H9 (cell line): ENCODE data around the gene EXOC6. TPM values are rescaled to one million over a fixed set of nuclear protein-coding genes. Genes with fewer than 3 reads are reported as not detected.

Experiments
- DNase-seq: peaks from one replicate; pipeline ENCODE4 v3.0.0-alpha.2; 2017
- H2AFZ ChIP-seq: one replicate; pipeline ENCODE4 v1.6.1; 2013; ENCODE audit warnings: mild to moderate bottlenecking, low read length, control low read depth, moderate library complexity
- H2AK5ac ChIP-seq: 2 replicates; pipeline ENCODE4 v1.6.1; 2013; ENCODE audit warnings: low read length, control low read depth, mixed read lengths; ENCODE audit not compliant: insufficient read length
- H2BK120ac ChIP-seq: one replicate; pipeline ENCODE4 v1.6.1; 2013; ENCODE audit warnings: low read depth, mild to moderate bottlenecking, low read length, control low read depth, inconsistent platforms; ENCODE audit not compliant: poor library complexity, severe bottlenecking
- H2BK12ac ChIP-seq: 2 replicates; pipeline ENCODE4 v1.6.1; 2013; ENCODE audit warnings: low read length, control low read depth, mixed read lengths, low read depth; ENCODE audit not compliant: insufficient read length
- H2BK15ac ChIP-seq: 2 replicates; pipeline ENCODE4 v1.6.1; 2013; ENCODE audit warnings: low read depth, low read length, control low read depth
- H2BK20ac ChIP-seq: one replicate; pipeline ENCODE4 v1.6.1; 2013; ENCODE audit warnings: low read depth, mild to moderate bottlenecking, low read length, control low read depth, inconsistent platforms; ENCODE audit not compliant: poor library complexity, severe bottlenecking
- H2BK5ac ChIP-seq: 2 replicates; pipeline ENCODE4 v1.6.1; 2013; ENCODE audit warnings: low read length, control low read depth, mixed read lengths; ENCODE audit not compliant: insufficient read length
- H3K14ac ChIP-seq: 2 replicates; pipeline ENCODE4 v1.6.1; 2013; ENCODE audit warnings: low read length, control low read depth; ENCODE audit not compliant: insufficient read depth
- H3K18ac ChIP-seq: 2 replicates; pipeline ENCODE4 v1.6.1; 2013; ENCODE audit warnings: low read depth, mild to moderate bottlenecking, mixed read lengths, low read length, control low read depth; ENCODE audit not compliant: insufficient read length
- H3K23ac ChIP-seq: 2 replicates; pipeline ENCODE4 v1.6.1; 2013; ENCODE audit warnings: low read length, control low read depth, mixed read lengths, low read depth; ENCODE audit not compliant: insufficient read length
- H3K23me2 ChIP-seq: 2 replicates; pipeline ENCODE4 v1.6.1; 2013; ENCODE audit warnings: low read depth, mild to moderate bottlenecking, mixed read lengths, low read length, control low read depth; ENCODE audit not compliant: insufficient read length, poor library complexity, severe bottlenecking
- H3K27ac ChIP-seq: 2 replicates; pipeline ENCODE4 v1.5.1; 2013; ENCODE audit warnings: low read length, control low read depth, mixed read lengths, low read depth; ENCODE audit not compliant: insufficient read length
- H3K27me3 ChIP-seq: 2 replicates; pipeline ENCODE4 v1.6.1; 2013; ENCODE audit warnings: low read length, control low read depth, inconsistent platforms; ENCODE audit not compliant: insufficient read depth
- H3K4ac ChIP-seq: 2 replicates; pipeline ENCODE4 v1.6.1; 2013; ENCODE audit warnings: low read depth, mild to moderate bottlenecking, control low read depth, inconsistent platforms, low read length, moderate library complexity
- H3K4me1 ChIP-seq: 2 replicates; pipeline ENCODE4 v1.6.1; 2013; ENCODE audit warnings: low read length, control low read depth, inconsistent platforms; ENCODE audit not compliant: insufficient read depth
- H3K4me2 ChIP-seq: 2 replicates; pipeline ENCODE4 v1.6.1; 2013; ENCODE audit warnings: low read length, control low read depth, mixed read lengths; ENCODE audit not compliant: insufficient read length, insufficient read depth
- H3K56ac ChIP-seq: 2 replicates; pipeline ENCODE4 v1.6.1; 2013; ENCODE audit warnings: low read depth, mild to moderate bottlenecking, mixed read lengths, low read length, control low read depth; ENCODE audit not compliant: insufficient read length
- H3K79me1 ChIP-seq: 2 replicates; pipeline ENCODE4 v1.6.1; 2013; ENCODE audit warnings: low read depth, mild to moderate bottlenecking, moderate library complexity, low read length, control low read depth, inconsistent platforms; ENCODE audit not compliant: insufficient read depth, poor library complexity, severe bottlenecking
- H3K79me2 ChIP-seq: 2 replicates; pipeline ENCODE4 v1.6.1; 2013; ENCODE audit warnings: low read length, control low read depth, inconsistent platforms; ENCODE audit not compliant: insufficient read depth
- H3K9ac ChIP-seq: 2 replicates; pipeline ENCODE4 v1.6.1; 2013; ENCODE audit warnings: low read length, control low read depth, mixed read lengths; ENCODE audit not compliant: insufficient read length; ENCODE audit errors: extremely low read depth
- H3K9me3 ChIP-seq: one replicate; pipeline ENCODE4 v1.6.1; 2013; ENCODE audit warnings: low read depth, low read length, inconsistent platforms; ENCODE audit not compliant: control insufficient read depth
- H3T11ph ChIP-seq: one replicate; pipeline ENCODE4 v1.6.1; 2013; ENCODE audit warnings: mild to moderate bottlenecking, low read length, control low read depth, inconsistent platforms
- H4K20me1 ChIP-seq: one replicate; pipeline ENCODE4 v1.6.1; 2013; ENCODE audit not compliant: control insufficient read depth, insufficient read length, insufficient read depth
- H4K5ac ChIP-seq: 2 replicates; pipeline ENCODE4 v1.6.1; 2013; ENCODE audit warnings: low read depth, mild to moderate bottlenecking, mixed read lengths, low read length, control low read depth; ENCODE audit not compliant: insufficient read length
- H4K8ac ChIP-seq: replicated peaks from 2 replicates; pipeline ENCODE4 v1.6.1; 2013; ENCODE audit warnings: low read length, control low read depth, mixed read lengths, low read depth; ENCODE audit not compliant: insufficient read length
- H4K91ac ChIP-seq: 2 replicates; pipeline ENCODE4 v1.6.1; 2013; ENCODE audit warnings: low read depth, mild to moderate bottlenecking, moderate library complexity, mixed read lengths, low read length, control low read depth; ENCODE audit not compliant: insufficient read length
- H3K27ac Mint-ChIP-seq, 3 experiments: 2 replicates in 2 of 3; 3 replicates in 1 of 3; pipeline ENCODE4 v1.8.0; 2020 to 2021; ENCODE audit warnings: mixed read lengths in 3 of 3, mild to moderate bottlenecking in 1 of 3, moderate library complexity in 1 of 3
- H3K27me3 Mint-ChIP-seq: 2 replicates; pipeline ENCODE4 v1.8.0; 2021; ENCODE audit warnings: low read depth, mild to moderate bottlenecking, moderate library complexity, mixed read lengths
- H3K36me3 Mint-ChIP-seq, 3 experiments: 2 replicates in 2 of 3; 3 replicates in 1 of 3; pipeline ENCODE4 v1.8.0; 2020 to 2021; ENCODE audit warnings: low read depth in 3 of 3, mixed read lengths in 3 of 3; ENCODE audit not compliant: insufficient read depth in 1 of 3
- H3K4me1 Mint-ChIP-seq, 2 experiments: 2 replicates each; pipeline ENCODE4 v1.8.0; 2020; ENCODE audit warnings: mixed read lengths in 2 of 2
- H3K4me3 Mint-ChIP-seq, 2 experiments: 2 replicates in 1 of 2; 3 replicates in 1 of 2; pipeline ENCODE4 v1.8.0; 2020 to 2021; ENCODE audit warnings: mild to moderate bottlenecking in 2 of 2, mixed read lengths in 2 of 2, moderate library complexity in 1 of 2
- H3K9me3 Mint-ChIP-seq, 2 experiments: 2 replicates in 1 of 2; 3 replicates in 1 of 2; pipeline ENCODE4 v1.8.0; 2020; ENCODE audit warnings: mild to moderate bottlenecking in 2 of 2, mixed read lengths in 2 of 2, moderate library complexity in 1 of 2
- CTCF ChIP-seq: fragments of 200-600 bp; sonication (generic); conservative IDR thresholded peaks from 3 replicates; pipeline ENCODE4 v1.8.0; 2021; ENCODE audit warnings: antibody characterized with exemption, mild to moderate bottlenecking
- WGBS: extraction: QIAGEN DNeasy Blood & Tissue Kit; methylation state at CpG from one replicate; pipeline ENCODE4 v1.1.7; 2013; ENCODE audit warnings: missing lambda C conversion rate, low lambda C conversion rate, mixed read lengths; ENCODE audit not compliant: insufficient read length; ENCODE audit errors: extremely low coverage; 5-methylcytosine and 5-hydroxymethylcytosine counted together
- total RNA-seq: library from RNA; stranded (reverse); gene quantifications from 2 replicates; pipeline ENCODE4 v1.2.1, GENCODE V29; 2021

Gene EXOC6
- total RNA-seq, 1 experiment from 2014 or later, result 9.0 TPM

GRCh38 chr10:93076871-93077270, 228.6 kb downstream of the EXOC6 start:
- H3K14ac ChIP-seq, result no peak overlapping the region
- no peaks in the 10 kb centered on the region for H3K79me2 ChIP-seq
- no peak overlapping the region for H2BK20ac ChIP-seq
- no peak overlapping the region for H3K4ac ChIP-seq
- DNase-seq, result no peak
- H2AK5ac ChIP-seq, result no peak overlapping the region
- Mint-ChIP-seq H3K27me3 (peaks cover 56% of the 10 kb centered on the region), H3K27ac (no peak overlapping the region), H3K4me1 (peaks cover 39 to 44% of the 10 kb centered on the region in 2 experiments), H3K36me3 (peaks cover 0 to 38% (median 35%) of the 10 kb centered on the region in 3 experiments; a peak in 4 of 7 replicates), H3K9me3 (peaks cover 0 to 3% of the 10 kb centered on the region in 2 experiments; a peak in 3 of 5 replicates), H3K4me3 (peak overlapping the region; percentile 27 to 90; a peak in 3 of 5 replicates)
- H3K79me1 ChIP-seq, result no peaks in the 10 kb centered on the region
- H3K18ac ChIP-seq, result no peak overlapping the region
- H4K20me1 ChIP-seq, result no peaks in the 10 kb centered on the region
- H2BK12ac ChIP-seq, result no peak overlapping the region
- no peak overlapping the region for H4K91ac ChIP-seq
- peaks cover 22% of the 10 kb centered on the region for H3K23me2 ChIP-seq
- no peak overlapping the region for H2AFZ ChIP-seq
- peaks cover 46% of the 10 kb centered on the region; the same call in 1 of the 2 replicates for H3K27me3 ChIP-seq
- no peak overlapping the region for H2BK15ac ChIP-seq
- no peak overlapping the region for H4K8ac ChIP-seq
- no peak for TF ChIP-seq CTCF
- H3T11ph ChIP-seq, result no peak overlapping the region
- H2BK120ac ChIP-seq, result no peak overlapping the region
- H3K23ac ChIP-seq, result no peak overlapping the region
- H3K9me3 ChIP-seq, result no peaks in the 10 kb centered on the region
- no peak overlapping the region for H2BK5ac ChIP-seq
- no peak overlapping the region for H3K9ac ChIP-seq
- no peak overlapping the region for H3K27ac ChIP-seq
- H3K56ac ChIP-seq, result no peak overlapping the region
- no peak overlapping the region for H3K4me2 ChIP-seq
- no peaks in the 10 kb centered on the region for H3K4me1 ChIP-seq
- no peak overlapping the region for H4K5ac ChIP-seq
- WGBS, result no CpG with 5 or more reads among the region's 2 CpGs
